ENCODE data around the gene PCSK6.

- no peak for TF ChIP-seq CTCF (IDR thresholded peaks at IDR 0.05)
- no peak for TF ChIP-seq POLR2A (IDR thresholded peaks at IDR 0.05)
- no peak for TF ChIP-seq EP300 (IDR thresholded peaks at IDR 0.05)
Measured at GRCh38 chr15:101492766-101493692, 3.5 kb upstream of the PCSK6 start.
